MM.1S (cell line): ENCODE data around the gene GREB1.

Experiments
- EZH2 ChIP-seq: fragments of 300-600 bp; sonication (generic); optimal IDR thresholded peaks from 2 replicates; pipeline ENCODE3; 2017; ENCODE audit warnings: low read depth, mild to moderate bottlenecking, antibody characterized with exemption, low read length, mixed read lengths
- EZH2phosphoT487 ChIP-seq: fragments of 300-600 bp; sonication (generic); IDR thresholded peaks from 2 replicates; pipeline ENCODE4 v1.6.1; 2018; ENCODE audit warnings: antibody characterized with exemption, low read length
- TF ChIP-seq, protein P1 (sequence below): fragments of 300-600 bp; sonication (generic); IDR thresholded peaks from 2 replicates; pipeline ENCODE4 v1.5.1; 2016; ENCODE audit warnings: antibody characterized with exemption, low read length, mixed read lengths

DNA sequence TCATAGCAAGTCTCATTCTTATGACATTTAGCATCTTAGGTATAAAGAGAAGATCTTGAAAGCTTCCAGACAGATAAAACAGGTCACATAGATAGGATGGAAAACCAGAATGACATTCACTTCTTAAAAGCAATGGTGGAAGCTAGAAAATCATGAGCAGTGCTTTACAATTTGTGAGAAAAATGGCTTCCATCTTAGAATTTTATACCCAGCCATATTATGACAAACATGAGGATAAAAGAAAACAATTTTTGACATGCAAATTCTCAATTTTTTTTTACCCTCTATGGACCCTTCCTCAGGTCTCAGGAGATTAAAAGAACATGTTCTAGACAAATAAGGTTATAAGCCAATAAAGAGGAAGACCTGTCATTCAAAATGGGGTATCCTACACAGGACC lies 129.0 kb downstream of the GREB1 start:
- TF ChIP-seq, protein P1, sequence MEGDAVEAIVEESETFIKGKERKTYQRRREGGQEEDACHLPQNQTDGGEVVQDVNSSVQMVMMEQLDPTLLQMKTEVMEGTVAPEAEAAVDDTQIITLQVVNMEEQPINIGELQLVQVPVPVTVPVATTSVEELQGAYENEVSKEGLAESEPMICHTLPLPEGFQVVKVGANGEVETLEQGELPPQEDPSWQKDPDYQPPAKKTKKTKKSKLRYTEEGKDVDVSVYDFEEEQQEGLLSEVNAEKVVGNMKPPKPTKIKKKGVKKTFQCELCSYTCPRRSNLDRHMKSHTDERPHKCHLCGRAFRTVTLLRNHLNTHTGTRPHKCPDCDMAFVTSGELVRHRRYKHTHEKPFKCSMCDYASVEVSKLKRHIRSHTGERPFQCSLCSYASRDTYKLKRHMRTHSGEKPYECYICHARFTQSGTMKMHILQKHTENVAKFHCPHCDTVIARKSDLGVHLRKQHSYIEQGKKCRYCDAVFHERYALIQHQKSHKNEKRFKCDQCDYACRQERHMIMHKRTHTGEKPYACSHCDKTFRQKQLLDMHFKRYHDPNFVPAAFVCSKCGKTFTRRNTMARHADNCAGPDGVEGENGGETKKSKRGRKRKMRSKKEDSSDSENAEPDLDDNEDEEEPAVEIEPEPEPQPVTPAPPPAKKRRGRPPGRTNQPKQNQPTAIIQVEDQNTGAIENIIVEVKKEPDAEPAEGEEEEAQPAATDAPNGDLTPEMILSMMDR: no peak
- TF ChIP-seq EZH2: no peak
- TF ChIP-seq EZH2phosphoT487: no peak
